ENCODE measurements around the gene TMEM163.

DNA sequence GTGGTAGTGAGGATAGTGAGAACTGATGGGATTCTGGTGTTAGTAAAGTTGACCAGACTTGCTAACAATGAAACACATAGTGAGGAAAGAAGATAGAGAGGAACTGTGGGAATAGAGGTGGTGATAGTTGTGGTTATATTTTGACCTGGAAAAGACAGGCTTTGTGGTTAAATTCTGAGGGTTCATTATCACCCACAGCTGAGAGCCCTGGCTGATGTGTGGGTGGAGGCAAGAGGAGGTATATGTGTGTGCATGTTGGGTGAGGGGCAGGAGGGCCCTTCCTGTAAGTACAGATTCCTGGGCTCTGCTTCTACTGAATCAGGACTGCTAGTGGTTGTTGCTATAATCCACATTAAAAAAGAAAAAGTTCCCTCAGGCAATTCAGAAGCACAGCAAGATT lies 26.2 kb upstream of the TMEM163 start:
- no peak for TF ChIP-seq SP1 (IDR thresholded peaks at IDR 0.05)
- no peak for TF ChIP-seq FOXK2 (IDR thresholded peaks at IDR 0.05)
- no peak for TF ChIP-seq ELF4 (IDR thresholded peaks at IDR 0.05)
- no peak for TF ChIP-seq BHLHE40 (IDR thresholded peaks at IDR 0.05; ENCODE audit: borderline replicate concordance)
- TF ChIP-seq TARDBP (IDR thresholded peaks at IDR 0.05), result no peak
- TF ChIP-seq PKNOX1 (IDR thresholded peaks at IDR 0.05), result no peak
- no peak for TF ChIP-seq NFRKB (IDR thresholded peaks at IDR 0.05)
- no peak for TF ChIP-seq FOXA1 (IDR thresholded peaks at IDR 0.05)

All from HEK293T (cell line).